ENCODE measurements around the gene TMEM59L.
"Not testable (repeated sequence)": the region's sequence is repeated elsewhere in the genome, so short reads cannot be mapped to it uniquely, and the experiment has no call there.

GRCh38 chr19:18592732-18593131 is 19.9 kb upstream of the TMEM59L start:
- TF ChIP-seq, protein P1, sequence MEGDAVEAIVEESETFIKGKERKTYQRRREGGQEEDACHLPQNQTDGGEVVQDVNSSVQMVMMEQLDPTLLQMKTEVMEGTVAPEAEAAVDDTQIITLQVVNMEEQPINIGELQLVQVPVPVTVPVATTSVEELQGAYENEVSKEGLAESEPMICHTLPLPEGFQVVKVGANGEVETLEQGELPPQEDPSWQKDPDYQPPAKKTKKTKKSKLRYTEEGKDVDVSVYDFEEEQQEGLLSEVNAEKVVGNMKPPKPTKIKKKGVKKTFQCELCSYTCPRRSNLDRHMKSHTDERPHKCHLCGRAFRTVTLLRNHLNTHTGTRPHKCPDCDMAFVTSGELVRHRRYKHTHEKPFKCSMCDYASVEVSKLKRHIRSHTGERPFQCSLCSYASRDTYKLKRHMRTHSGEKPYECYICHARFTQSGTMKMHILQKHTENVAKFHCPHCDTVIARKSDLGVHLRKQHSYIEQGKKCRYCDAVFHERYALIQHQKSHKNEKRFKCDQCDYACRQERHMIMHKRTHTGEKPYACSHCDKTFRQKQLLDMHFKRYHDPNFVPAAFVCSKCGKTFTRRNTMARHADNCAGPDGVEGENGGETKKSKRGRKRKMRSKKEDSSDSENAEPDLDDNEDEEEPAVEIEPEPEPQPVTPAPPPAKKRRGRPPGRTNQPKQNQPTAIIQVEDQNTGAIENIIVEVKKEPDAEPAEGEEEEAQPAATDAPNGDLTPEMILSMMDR (IDR thresholded peaks at IDR 0.05) = not testable (repeated sequence)
- not testable (repeated sequence) for TF ChIP-seq EP300, POLR2AphosphoS5, POLR2A (IDR thresholded peaks at IDR 0.05)
